Measurements from ENCODE around the gene SYT6.

Gene SYT6

DNA sequence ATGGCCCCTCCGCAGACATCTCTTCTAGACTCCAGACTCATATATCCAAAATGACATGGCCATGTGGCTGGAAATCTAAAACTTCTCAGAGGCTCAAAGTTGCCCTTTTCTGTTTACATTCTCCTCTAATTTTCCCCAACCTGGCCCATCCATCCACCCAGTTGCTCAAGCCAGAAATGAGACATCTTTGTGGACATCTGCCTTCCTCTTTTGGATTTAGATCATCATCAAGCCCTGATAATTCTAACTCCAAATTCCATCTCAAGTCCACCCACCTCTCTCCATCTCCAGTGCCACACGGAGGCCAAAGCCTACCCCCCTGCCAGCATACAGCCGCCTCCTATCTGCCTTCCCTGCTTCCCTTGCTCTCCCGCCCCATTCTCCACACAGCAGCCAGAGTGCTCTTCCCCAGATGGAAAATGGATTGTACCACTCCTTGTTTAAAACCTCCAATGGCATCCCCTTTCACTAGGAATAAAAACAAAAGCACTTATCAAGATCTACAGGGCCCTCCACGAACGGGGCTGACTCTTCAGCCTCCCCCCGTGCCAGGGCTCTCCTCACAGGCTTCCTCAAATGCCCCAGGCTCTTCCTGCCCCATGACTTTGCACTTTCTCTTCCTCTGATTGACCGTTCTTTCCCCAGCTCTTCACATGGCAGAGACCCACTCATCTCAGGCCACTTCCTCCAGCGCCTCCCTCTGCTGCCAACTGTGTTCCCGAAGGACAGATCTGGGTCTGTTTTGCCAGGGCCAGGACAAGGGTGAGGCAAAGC is 40.1 kb downstream of the SYT6 start:
- peak overlapping the region; percentile 22 to 35 for H3K27ac Mint-ChIP-seq
- H3K27me3 Mint-ChIP-seq, result no peaks in the 10 kb centered on the region
- DNase-seq (no peak), ATAC-seq (no peak)
- H3K4me3 Mint-ChIP-seq, result peak overlapping the region in 1 of 2 donors; percentile 4
- H3K9me3 Mint-ChIP-seq, result no peaks in the 10 kb centered on the region
- H3K4me1 Mint-ChIP-seq, result peaks cover 12% of the 10 kb centered on the region

DNA sequence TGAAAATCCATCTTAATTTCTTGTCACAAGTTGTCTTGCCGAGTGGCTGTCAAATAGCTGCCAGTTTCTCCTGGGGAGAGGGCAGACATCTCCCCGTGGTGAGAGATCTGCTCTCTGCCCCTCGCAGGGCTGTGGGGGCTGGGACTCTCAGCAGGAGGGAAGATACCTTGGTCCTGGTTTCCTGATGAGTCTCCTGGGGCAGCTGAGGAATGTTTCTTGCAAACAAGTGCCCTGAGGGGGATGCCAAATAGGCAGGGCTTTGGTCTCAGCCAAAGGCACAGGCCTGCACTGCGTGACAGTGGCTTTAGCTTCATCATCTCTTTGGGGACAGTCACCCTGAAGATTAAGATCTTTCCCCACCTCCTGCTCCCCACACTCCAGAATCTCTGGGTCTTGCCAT is 40.9 kb downstream of the SYT6 start:
- peaks cover 14% of the 10 kb centered on the region for H3K4me1 Mint-ChIP-seq

DNA sequence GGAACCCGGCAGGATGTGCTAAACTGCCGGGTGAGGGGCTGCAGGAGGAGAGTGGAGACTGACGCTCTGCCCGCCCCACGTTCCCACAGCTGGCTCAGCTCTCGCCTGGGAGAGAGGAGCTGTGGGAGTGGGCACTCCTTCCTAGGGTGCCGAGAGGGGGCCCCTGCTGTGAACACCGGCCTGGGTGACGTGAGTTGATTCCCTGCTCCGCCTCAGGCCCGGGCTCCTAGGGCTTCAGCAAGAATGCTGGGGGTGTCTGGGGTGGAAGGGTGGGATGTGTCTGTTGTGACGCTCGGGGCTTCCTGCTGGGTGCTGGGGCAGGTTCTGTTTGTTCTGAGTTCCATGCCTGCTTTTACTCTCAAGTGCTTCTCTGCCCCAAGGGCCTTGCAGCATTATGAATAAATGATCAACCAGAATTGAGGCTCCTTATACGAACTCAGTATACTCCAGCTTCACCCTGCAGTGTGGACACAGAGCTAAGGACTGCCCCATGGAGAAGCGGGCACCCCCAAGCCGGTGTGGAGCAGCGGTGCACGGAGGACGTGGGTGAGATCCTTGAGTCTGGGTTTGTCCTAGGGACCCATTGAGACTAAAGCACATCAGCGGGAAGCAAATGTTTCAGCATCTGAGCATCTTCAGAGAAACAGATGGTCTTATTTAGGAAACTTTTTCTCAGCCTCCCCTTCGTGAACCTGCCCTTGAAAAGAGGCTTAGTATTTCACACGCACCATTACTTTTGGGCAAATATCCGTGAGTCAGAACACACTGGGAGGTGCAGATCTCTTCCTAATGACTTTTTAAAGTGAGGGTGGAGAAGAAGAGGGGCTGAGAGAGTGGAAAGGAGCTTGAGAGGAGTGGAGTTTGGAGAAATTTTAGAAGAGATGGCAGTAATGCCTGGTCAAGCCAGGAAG is 41.7 kb downstream of the SYT6 start:
- H3K4me3 Mint-ChIP-seq, result no peak overlapping the region
- H3K27me3 Mint-ChIP-seq, result no peaks in the 10 kb centered on the region
- no peak for DNase-seq
- peak overlapping the region in 1 of 2 donors; percentile 22 for H3K27ac Mint-ChIP-seq
- H3K4me1 Mint-ChIP-seq, result peaks cover 14% of the 10 kb centered on the region
- no peak for ATAC-seq
- H3K9me3 Mint-ChIP-seq, result no peaks in the 10 kb centered on the region

More for the DNA sequence above, 40.9 kb downstream of the SYT6 start:
- H3K4me3 Mint-ChIP-seq, result no peak overlapping the region
- ATAC-seq (no peak), DNase-seq (no peak)
- H3K27ac Mint-ChIP-seq, result peak overlapping the region in 1 of 2 donors; percentile 20
- no peaks in the 10 kb centered on the region for H3K27me3 Mint-ChIP-seq
- H3K9me3 Mint-ChIP-seq, result no peaks in the 10 kb centered on the region

GRCh38 chr1:114109981-114110380 is 43.7 kb downstream of the SYT6 start:
- Mint-ChIP-seq H3K4me1 (peaks cover 14% of the 10 kb centered on the region), H3K27me3 (no peaks in the 10 kb centered on the region), H3K4me3 (no peak overlapping the region), H3K9me3 (no peaks in the 10 kb centered on the region), H3K27ac (no peak overlapping the region)
- no peak for DNase-seq
- ATAC-seq, result no peak

DNA sequence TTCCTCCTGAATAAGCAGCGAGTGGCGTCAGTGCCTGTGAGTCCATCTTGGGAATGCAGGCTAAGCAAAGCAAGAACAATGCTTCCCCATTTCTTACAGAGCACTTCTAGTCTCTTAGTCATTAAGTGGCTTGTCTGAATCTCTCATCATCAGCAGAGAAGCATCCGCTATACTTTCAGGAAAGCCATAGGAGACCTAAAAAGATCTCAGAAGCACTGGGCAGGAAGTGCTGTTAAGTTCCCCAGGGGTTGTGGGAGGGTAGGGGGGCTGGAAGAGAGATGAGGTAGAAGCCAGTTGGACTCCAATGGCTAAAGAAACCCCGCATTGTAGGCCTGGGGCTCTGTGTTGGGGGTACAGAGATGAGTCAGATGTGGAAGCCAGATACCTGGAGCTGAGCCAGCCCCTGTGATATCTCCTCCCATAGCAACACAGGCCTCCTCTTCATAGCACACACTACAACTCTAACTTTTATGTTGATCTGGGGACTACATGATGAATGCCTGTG is 44.9 kb downstream of the SYT6 start:
- ATAC-seq (peak; percentile 50), DNase-seq (no peak)
- no peak overlapping the region for H3K27ac Mint-ChIP-seq
- H3K9me3 Mint-ChIP-seq, result no peaks in the 10 kb centered on the region
- peaks cover 6% of the 10 kb centered on the region for H3K27me3 Mint-ChIP-seq
- peaks cover 16% of the 10 kb centered on the region for H3K4me1 Mint-ChIP-seq
- H3K4me3 Mint-ChIP-seq, result no peak overlapping the region

GRCh38 chr1:114107474-114108435 is 45.9 kb downstream of the SYT6 start:
- no peak overlapping the region for H3K4me3 Mint-ChIP-seq
- no peak overlapping the region for H3K27ac Mint-ChIP-seq
- peaks cover 13% of the 10 kb centered on the region for H3K4me1 Mint-ChIP-seq
- DNase-seq (no peak), ATAC-seq (no peak)
- H3K27me3 Mint-ChIP-seq, result peaks cover 16% of the 10 kb centered on the region
- H3K9me3 Mint-ChIP-seq, result no peaks in the 10 kb centered on the region

GRCh38 chr1:114105421-114105979 is 48.2 kb downstream of the SYT6 start:
- no peak for ATAC-seq
- Mint-ChIP-seq H3K9me3 (no peaks in the 10 kb centered on the region), H3K4me3 (no peak overlapping the region), H3K27me3 (peaks cover 22% of the 10 kb centered on the region), H3K4me1 (peaks cover 13% of the 10 kb centered on the region), H3K27ac (no peak overlapping the region)
- no peak for DNase-seq

- ATAC-seq (no peak), DNase-seq (no peak)
- Mint-ChIP-seq H3K9me3 (no peaks in the 10 kb centered on the region), H3K4me1 (peaks cover 13% of the 10 kb centered on the region), H3K27ac (no peak overlapping the region), H3K4me3 (no peak overlapping the region), H3K27me3 (peaks cover 22% of the 10 kb centered on the region)
Measured at GRCh38 chr1:114104949-114105348, 48.7 kb downstream of the SYT6 start.

GRCh38 chr1:114103992-114104391 is 49.7 kb downstream of the SYT6 start:
- ATAC-seq, result no peak
- peaks cover 22% of the 10 kb centered on the region for H3K27me3 Mint-ChIP-seq
- H3K4me3 Mint-ChIP-seq, result no peak overlapping the region
- no peaks in the 10 kb centered on the region for H3K9me3 Mint-ChIP-seq
- H3K27ac Mint-ChIP-seq, result peak overlapping the region in 1 of 2 donors; percentile 15
- no peak for DNase-seq
- H3K4me1 Mint-ChIP-seq, result peaks cover 13% of the 10 kb centered on the region

- H3K9me3 Mint-ChIP-seq, result no peaks in the 10 kb centered on the region
- H3K27ac Mint-ChIP-seq, result no peak overlapping the region
- no peak for DNase-seq
- ATAC-seq, result no peak
- peaks cover 22% of the 10 kb centered on the region for H3K27me3 Mint-ChIP-seq
- peaks cover 9% of the 10 kb centered on the region for H3K4me1 Mint-ChIP-seq
- no peak overlapping the region for H3K4me3 Mint-ChIP-seq
Measured at GRCh38 chr1:114102136-114102535, 51.5 kb downstream of the SYT6 start.

GRCh38 chr1:114100148-114100547 is 53.5 kb downstream of the SYT6 start:
- no peak overlapping the region for H3K27ac Mint-ChIP-seq
- no peaks in the 10 kb centered on the region for H3K9me3 Mint-ChIP-seq
- H3K4me1 Mint-ChIP-seq, result peaks cover 9% of the 10 kb centered on the region
- H3K27me3 Mint-ChIP-seq, result peaks cover 22% of the 10 kb centered on the region
- DNase-seq (no peak), ATAC-seq (no peak)
- no peak overlapping the region for H3K4me3 Mint-ChIP-seq

DNA sequence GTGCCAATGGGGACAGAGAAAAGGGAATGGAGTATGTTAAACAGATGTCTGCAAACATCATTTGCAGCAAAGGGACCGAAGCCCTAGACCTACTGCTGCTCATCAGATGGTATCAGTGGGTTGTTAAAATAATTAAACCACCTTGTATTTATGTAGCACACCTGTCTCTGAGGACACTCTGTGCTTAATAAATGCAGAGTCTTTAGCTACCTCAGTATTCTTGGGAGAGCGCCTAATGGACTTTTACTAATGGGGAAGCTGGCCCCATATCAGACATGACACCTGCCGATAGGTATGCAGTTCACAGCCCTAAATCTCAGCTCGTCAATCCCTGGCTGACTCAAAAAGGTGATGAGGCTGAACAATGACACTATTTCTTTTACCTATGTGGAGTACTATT is 54.4 kb downstream of the SYT6 start:
- H3K4me3 Mint-ChIP-seq, result no peak overlapping the region
- H3K9me3 Mint-ChIP-seq, result no peaks in the 10 kb centered on the region
- peaks cover 20% of the 10 kb centered on the region for H3K27me3 Mint-ChIP-seq
- peaks cover 7% of the 10 kb centered on the region for H3K4me1 Mint-ChIP-seq
- no peak overlapping the region for H3K27ac Mint-ChIP-seq
- DNase-seq (no peak), ATAC-seq (no peak)

- H3K27me3 Mint-ChIP-seq, result no peaks in the 10 kb centered on the region
- ATAC-seq, result no peak
- no peak overlapping the region for H3K27ac Mint-ChIP-seq
- DNase-seq, result no peak
- H3K4me1 Mint-ChIP-seq, result no peaks in the 10 kb centered on the region
- no peaks in the 10 kb centered on the region for H3K9me3 Mint-ChIP-seq
- H3K4me3 Mint-ChIP-seq, result no peak overlapping the region
Measured at GRCh38 chr1:114097109-114097508, 56.6 kb downstream of the SYT6 start.

DNA sequence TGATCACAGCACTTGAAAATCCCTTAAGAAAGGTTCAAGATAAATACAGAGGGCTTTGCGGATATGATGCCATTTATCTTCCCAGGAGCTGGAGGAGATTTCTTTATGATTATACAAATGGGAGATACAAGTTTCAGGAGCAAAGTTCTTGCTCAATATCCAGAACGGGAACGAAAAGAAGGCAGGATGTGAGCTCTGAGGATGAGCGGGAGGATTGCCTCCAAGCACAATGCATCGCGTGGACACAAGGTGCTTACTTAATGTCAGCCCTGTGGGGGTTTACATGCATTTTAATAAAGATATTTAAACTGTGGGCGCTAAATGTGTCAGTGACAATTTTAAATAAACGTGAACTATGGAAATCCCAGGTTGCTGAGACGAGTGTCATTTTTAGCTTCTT is 59.0 kb downstream of the SYT6 start:
- ATAC-seq (no peak), DNase-seq (no peak)
- Mint-ChIP-seq H3K9me3 (no peaks in the 10 kb centered on the region), H3K4me3 (no peak overlapping the region), H3K27ac (no peak overlapping the region), H3K4me1 (no peaks in the 10 kb centered on the region), H3K27me3 (peaks cover 10% of the 10 kb centered on the region)

- Mint-ChIP-seq H3K4me3 (no peak overlapping the region), H3K27me3 (peaks cover 14% of the 10 kb centered on the region), H3K9me3 (no peaks in the 10 kb centered on the region), H3K4me1 (peaks cover 2% of the 10 kb centered on the region), H3K27ac (no peak overlapping the region)
- ATAC-seq (no peak), DNase-seq (no peak)
Measured at GRCh38 chr1:114094363-114094634, 59.4 kb downstream of the SYT6 start.
